CD4-positive, alpha-beta T cell treated with Interleukin-17A for 4 hours (primary cell): ENCODE data around the gene CDC42BPA.

Experiments used
- DNase-seq: peaks from one replicate; pipeline ENCODE4 v3.0.0-alpha.2; 2020; ENCODE audit warnings: mixed read lengths

Gene CDC42BPA

DNA sequence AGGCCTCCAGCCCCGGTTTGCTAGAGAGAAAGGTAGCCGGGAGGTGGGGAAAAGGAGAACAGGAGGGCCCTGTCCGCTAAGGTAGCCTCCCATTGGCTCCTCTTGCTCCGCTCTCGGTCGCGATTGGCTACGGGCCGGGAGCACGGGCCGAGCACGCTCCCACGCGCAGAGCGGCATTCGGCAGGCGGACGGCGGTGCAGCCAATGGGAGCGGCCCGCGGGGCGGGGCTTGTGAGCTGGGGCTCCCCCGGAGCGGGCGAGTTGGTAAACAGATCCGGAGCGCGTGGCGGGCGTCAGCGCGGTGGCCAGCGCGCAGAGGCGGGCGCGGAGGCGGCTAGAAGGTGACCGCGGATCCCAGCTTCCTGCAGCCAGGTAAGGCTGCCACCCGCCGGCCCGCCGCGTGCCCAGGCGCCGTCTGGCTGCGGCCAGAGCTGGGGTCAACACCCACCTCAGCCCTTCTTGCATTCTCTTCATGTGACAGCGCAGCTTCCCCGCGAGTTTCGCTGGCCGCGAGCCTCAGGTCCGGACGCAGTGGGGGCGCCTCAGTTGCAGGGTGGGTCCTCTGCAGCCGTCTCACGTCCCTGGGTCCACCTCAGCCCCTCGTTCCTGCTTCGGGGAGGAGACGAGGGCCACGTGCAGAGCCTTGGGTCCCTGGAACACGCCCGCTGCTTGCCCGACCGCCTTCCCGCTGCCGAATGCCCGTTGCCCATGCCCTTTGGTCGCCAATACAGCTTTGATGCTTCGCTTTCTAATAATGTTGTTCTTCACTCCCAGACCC is 378.1 kb downstream of the CDC42BPA start, which contains the start of gene COQ8A:
TSS of gene COQ8A (plus strand) at position 266 of the 777 bp plus-strand sequence. CDS start 21,092 bp downstream, outside the sequence.
- peak; percentile 99 for DNase-seq
